Neural cell (in vitro differentiated cells): Measurements from ENCODE around the gene LUM. TPM values are rescaled to one million over a fixed set of nuclear protein-coding genes. Genes with fewer than 3 reads are reported as not detected.

Experiments
- H2AFZ ChIP-seq: fragments of 200-600, 300-800 bp; sonication (generic), shearing (Covaris generic); 2 replicates; pipeline ENCODE4 v1.6.0; 2014; ENCODE audit warnings: low read depth, mild to moderate bottlenecking, antibody characterized with exemption, low read length, moderate library complexity
- H3F3A ChIP-seq: fragments of 200-600 bp; shearing (Covaris generic); 2 replicates; pipeline ENCODE4 v1.6.1; 2016; ENCODE audit warnings: mild to moderate bottlenecking, moderate library complexity, mixed read lengths, antibody characterized with exemption, low read length; ENCODE audit not compliant: insufficient read depth, poor library complexity, severe bottlenecking
- H3K27ac ChIP-seq: fragments of 200-600, 300-800 bp; sonication (generic), shearing (Covaris generic); 2 replicates; pipeline ENCODE4 v1.5.1; 2014; ENCODE audit warnings: mild to moderate bottlenecking, low read length, moderate library complexity
- H3K27me3 ChIP-seq: fragments of 300-800, 200-600 bp; sonication (generic), shearing (Covaris generic); 2 replicates; pipeline ENCODE4 v1.6.0; 2014; ENCODE audit warnings: mild to moderate bottlenecking, low read depth, low read length, moderate library complexity; ENCODE audit not compliant: insufficient read depth
- H3K36me3 ChIP-seq: fragments of 300-800, 200-600 bp; sonication (generic), shearing (Covaris generic); 2 replicates; pipeline ENCODE4 v1.5.1; 2014; ENCODE audit warnings: mild to moderate bottlenecking, antibody characterized with exemption, low read length, moderate library complexity; ENCODE audit not compliant: insufficient read depth
- H3K4me2 ChIP-seq: fragments of 300-800, 200-600 bp; sonication (generic), shearing (Covaris generic); 2 replicates; pipeline ENCODE4 v1.6.0; 2014; ENCODE audit warnings: mild to moderate bottlenecking, low read length
- H3K4me3 ChIP-seq: fragments of 300-800, 200-600 bp; sonication (generic), shearing (Covaris generic); 2 replicates; pipeline ENCODE4 v1.5.1; 2014; ENCODE audit warnings: mild to moderate bottlenecking, low read length, moderate library complexity
- H3K79me2 ChIP-seq: fragments of 200-600 bp; shearing (Covaris generic); replicated peaks from 2 replicates; pipeline ENCODE4 v1.6.0; 2014; ENCODE audit warnings: mild to moderate bottlenecking, low read length, moderate library complexity; ENCODE audit not compliant: insufficient read depth
- H3K9ac ChIP-seq: fragments of 300-800, 200-600 bp; sonication (generic), shearing (Covaris generic); 2 replicates; pipeline ENCODE4 v1.6.1; 2016; ENCODE audit warnings: mild to moderate bottlenecking, low read length, mixed read lengths
- H3K9me2 ChIP-seq: fragments of 200-600 bp; shearing (Covaris generic); 2 replicates; pipeline ENCODE4 v1.6.1; 2016; ENCODE audit warnings: mild to moderate bottlenecking, low read length, mixed read lengths; ENCODE audit not compliant: insufficient read depth
- H3K9me3 ChIP-seq: fragments of 200-600, 300-800 bp; sonication (generic), shearing (Covaris generic); 2 replicates; pipeline ENCODE4 v1.6.1; 2016; ENCODE audit warnings: mild to moderate bottlenecking, mixed run types, low read length, moderate library complexity, mixed read lengths
- H4K20me1 ChIP-seq: fragments of 200-600 bp; shearing (Covaris generic); 2 replicates; pipeline ENCODE4 v1.6.1; 2016; ENCODE audit warnings: mild to moderate bottlenecking, mixed run types; ENCODE audit not compliant: insufficient read depth
- EP300 ChIP-seq: fragments of 450-650 bp; conservative IDR thresholded peaks from 2 replicates; pipeline ENCODE4 v1.6.1; 2014; ENCODE audit warnings: antibody characterized with exemption, mild to moderate bottlenecking, moderate library complexity; ENCODE audit not compliant: poor library complexity, severe bottlenecking
- EZH2 ChIP-seq: fragments of 200-600, 300-800 bp; shearing (Covaris generic), sonication (generic); IDR thresholded peaks from 2 replicates; pipeline ENCODE4 v1.6.1; 2014; ENCODE audit warnings: antibody characterized with exemption, low read length, borderline replicate concordance, mild to moderate bottlenecking; ENCODE audit not compliant: insufficient read depth, poor library complexity, severe bottlenecking
- MXI1 ChIP-seq: fragments of 450-650 bp; conservative IDR thresholded peaks from 2 replicates; pipeline ENCODE4 v1.6.1; 2014; ENCODE audit warnings: antibody characterized with exemption, mild to moderate bottlenecking; ENCODE audit not compliant: poor library complexity, severe bottlenecking
- POLR2AphosphoS5 ChIP-seq: IDR thresholded peaks from 2 replicates; pipeline ENCODE4 v1.6.1; 2012
- RAD21 ChIP-seq: fragments of 450-650 bp; conservative IDR thresholded peaks from 2 replicates; pipeline ENCODE4 v1.6.1; 2014; ENCODE audit warnings: antibody characterized with exemption, mild to moderate bottlenecking, moderate library complexity
- SMC3 ChIP-seq: fragments of 450-650 bp; conservative IDR thresholded peaks from 2 replicates; pipeline ENCODE4 v1.6.1; 2014; ENCODE audit warnings: antibody characterized with exemption, mild to moderate bottlenecking, moderate library complexity; ENCODE audit not compliant: poor library complexity
- TAF1 ChIP-seq: IDR thresholded peaks from 2 replicates; pipeline ENCODE4 v1.6.1; 2012; ENCODE audit warnings: low read depth
- polyA plus RNA-seq: library from polyadenylated mRNA; depleted of rRNA; stranded (reverse); fragments of >200 nt; gene quantifications from 2 replicates; pipeline ENCODE4 v1.2.3, GENCODE V29; 2014
- TF ChIP-seq, protein P1 (sequence below): IDR thresholded peaks from 2 replicates; pipeline ENCODE4 v1.6.1; 2012; ENCODE audit warnings: borderline replicate concordance
- TF ChIP-seq, protein P2 (sequence below): fragments of 450-650 bp; IDR thresholded peaks from 2 replicates; pipeline ENCODE4 v1.5.1; 2014; ENCODE audit warnings: antibody characterized with exemption, mild to moderate bottlenecking, moderate library complexity; ENCODE audit not compliant: poor library complexity, severe bottlenecking

LUM gene
- polyA plus RNA-seq, 1 donor from 2014 or later: 0.89 TPM

DNA sequence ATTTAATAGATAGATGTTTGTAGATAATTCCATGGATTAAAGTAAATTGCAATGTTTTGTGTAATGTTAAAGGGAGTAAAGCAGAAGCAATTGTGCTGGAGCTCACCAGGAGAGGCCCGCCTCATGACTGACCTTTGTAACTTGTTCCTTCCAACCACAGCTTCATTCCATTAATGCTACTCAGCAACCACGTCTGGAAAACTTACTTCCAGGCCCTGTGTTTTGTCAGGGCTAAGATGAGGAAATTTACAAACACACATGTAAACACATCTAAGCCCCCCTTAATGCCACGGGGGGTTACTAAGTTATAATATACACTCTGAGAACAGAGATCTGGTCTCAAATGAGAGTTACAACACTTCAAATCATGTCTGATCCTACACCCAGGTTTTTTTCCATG is 12.4 kb downstream of the LUM start:
- Histone ChIP-seq H3F3A (no peaks in the 10 kb centered on the region), H3K79me2 (no peaks in the 10 kb centered on the region), H3K27me3 (no peaks in the 10 kb centered on the region), H3K4me3 (no peak overlapping the region), H2AFZ (no peak overlapping the region), H3K27ac (no peak overlapping the region), H4K20me1 (no peaks in the 10 kb centered on the region), H3K36me3 (no peaks in the 10 kb centered on the region), H3K4me2 (no peak overlapping the region), H3K9me3 (peaks cover 3% of the 10 kb centered on the region), H3K9me2 (no peaks in the 10 kb centered on the region), H3K9ac (no peak overlapping the region)
- TF ChIP-seq, protein P1, sequence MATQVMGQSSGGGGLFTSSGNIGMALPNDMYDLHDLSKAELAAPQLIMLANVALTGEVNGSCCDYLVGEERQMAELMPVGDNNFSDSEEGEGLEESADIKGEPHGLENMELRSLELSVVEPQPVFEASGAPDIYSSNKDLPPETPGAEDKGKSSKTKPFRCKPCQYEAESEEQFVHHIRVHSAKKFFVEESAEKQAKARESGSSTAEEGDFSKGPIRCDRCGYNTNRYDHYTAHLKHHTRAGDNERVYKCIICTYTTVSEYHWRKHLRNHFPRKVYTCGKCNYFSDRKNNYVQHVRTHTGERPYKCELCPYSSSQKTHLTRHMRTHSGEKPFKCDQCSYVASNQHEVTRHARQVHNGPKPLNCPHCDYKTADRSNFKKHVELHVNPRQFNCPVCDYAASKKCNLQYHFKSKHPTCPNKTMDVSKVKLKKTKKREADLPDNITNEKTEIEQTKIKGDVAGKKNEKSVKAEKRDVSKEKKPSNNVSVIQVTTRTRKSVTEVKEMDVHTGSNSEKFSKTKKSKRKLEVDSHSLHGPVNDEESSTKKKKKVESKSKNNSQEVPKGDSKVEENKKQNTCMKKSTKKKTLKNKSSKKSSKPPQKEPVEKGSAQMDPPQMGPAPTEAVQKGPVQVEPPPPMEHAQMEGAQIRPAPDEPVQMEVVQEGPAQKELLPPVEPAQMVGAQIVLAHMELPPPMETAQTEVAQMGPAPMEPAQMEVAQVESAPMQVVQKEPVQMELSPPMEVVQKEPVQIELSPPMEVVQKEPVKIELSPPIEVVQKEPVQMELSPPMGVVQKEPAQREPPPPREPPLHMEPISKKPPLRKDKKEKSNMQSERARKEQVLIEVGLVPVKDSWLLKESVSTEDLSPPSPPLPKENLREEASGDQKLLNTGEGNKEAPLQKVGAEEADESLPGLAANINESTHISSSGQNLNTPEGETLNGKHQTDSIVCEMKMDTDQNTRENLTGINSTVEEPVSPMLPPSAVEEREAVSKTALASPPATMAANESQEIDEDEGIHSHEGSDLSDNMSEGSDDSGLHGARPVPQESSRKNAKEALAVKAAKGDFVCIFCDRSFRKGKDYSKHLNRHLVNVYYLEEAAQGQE: no peak
- TF ChIP-seq POLR2AphosphoS5: no peak
- TF ChIP-seq RAD21: no peak
- TF ChIP-seq SMC3: no peak
- no peak for TF ChIP-seq MXI1
- no peak for TF ChIP-seq EP300
- no peak for TF ChIP-seq TAF1
- no peak for TF ChIP-seq EZH2
- TF ChIP-seq, protein P2, sequence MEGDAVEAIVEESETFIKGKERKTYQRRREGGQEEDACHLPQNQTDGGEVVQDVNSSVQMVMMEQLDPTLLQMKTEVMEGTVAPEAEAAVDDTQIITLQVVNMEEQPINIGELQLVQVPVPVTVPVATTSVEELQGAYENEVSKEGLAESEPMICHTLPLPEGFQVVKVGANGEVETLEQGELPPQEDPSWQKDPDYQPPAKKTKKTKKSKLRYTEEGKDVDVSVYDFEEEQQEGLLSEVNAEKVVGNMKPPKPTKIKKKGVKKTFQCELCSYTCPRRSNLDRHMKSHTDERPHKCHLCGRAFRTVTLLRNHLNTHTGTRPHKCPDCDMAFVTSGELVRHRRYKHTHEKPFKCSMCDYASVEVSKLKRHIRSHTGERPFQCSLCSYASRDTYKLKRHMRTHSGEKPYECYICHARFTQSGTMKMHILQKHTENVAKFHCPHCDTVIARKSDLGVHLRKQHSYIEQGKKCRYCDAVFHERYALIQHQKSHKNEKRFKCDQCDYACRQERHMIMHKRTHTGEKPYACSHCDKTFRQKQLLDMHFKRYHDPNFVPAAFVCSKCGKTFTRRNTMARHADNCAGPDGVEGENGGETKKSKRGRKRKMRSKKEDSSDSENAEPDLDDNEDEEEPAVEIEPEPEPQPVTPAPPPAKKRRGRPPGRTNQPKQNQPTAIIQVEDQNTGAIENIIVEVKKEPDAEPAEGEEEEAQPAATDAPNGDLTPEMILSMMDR: no peak

DNA sequence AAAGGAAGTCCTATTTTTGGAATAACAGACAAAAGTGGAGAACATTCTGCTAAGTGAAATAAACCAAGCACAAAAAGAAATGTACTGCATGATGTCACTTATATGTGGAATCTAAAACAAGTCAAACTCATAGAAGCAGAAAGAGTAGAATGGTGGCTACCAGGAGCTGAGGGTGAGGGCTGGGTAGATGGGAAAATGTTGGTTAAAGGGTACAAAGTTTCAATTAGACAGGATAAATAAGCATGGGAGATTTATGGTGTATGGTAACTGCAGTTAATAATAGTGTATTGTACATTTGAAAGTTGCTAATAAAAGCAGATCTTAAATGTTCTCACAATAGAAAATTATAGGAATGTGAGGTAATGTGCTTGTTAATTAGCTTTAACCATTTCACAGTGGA is 12.8 kb downstream of the LUM start:
- H3K79me2 ChIP-seq: no peaks in the 10 kb centered on the region
- no peaks in the 10 kb centered on the region for H3K27me3 ChIP-seq
- H3F3A ChIP-seq: no peaks in the 10 kb centered on the region
- H3K4me3 ChIP-seq: no peak overlapping the region
- peaks cover 3% of the 10 kb centered on the region for H3K9me3 ChIP-seq
- no peak overlapping the region for H3K4me2 ChIP-seq
- no peak overlapping the region for H2AFZ ChIP-seq
- no peaks in the 10 kb centered on the region for H4K20me1 ChIP-seq
- H3K27ac ChIP-seq: no peak overlapping the region
- H3K9me2 ChIP-seq: no peaks in the 10 kb centered on the region
- no peak for TF ChIP-seq RAD21
- TF ChIP-seq TAF1: no peak
- TF ChIP-seq, protein P1: no peak
- no peak for TF ChIP-seq POLR2AphosphoS5
- TF ChIP-seq EP300: no peak
- TF ChIP-seq, protein P2: no peak
- TF ChIP-seq SMC3: no peak
- no peak for TF ChIP-seq EZH2
- TF ChIP-seq MXI1: no peak
- H3K36me3 ChIP-seq: no peaks in the 10 kb centered on the region
- no peak overlapping the region for H3K9ac ChIP-seq
